Measurements from ENCODE around the gene CYTH1.

Gene CYTH1

GRCh38 chr17:78709751-78710181 lies 72.3 kb downstream of the CYTH1 start:
- no peak for DNase-seq

DNA sequence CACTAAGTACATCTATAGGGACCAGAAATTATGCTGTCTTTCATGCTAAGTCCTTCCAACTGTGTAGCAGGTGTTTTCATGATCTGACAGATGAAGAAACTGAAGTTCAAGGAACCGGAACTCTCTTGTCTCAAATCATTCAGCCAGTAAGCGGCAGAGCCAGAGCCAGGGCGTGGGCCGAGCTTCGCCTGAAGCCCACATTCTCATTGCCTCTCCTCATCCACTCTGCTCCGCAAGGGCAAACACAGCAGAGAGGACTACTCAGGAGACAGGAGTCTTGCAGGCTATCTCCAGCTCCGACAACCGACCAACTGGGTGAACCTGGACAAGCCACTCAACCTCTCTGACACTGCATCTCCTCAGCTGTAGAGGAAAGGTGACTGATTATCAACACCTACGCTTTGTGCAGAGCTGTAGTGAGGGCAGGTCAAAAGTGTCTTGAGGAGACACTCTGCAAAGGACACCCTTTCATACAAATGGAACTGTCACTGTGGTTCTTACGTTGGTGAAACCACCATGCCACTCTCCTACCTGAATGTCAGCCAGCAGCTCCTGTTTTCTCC lies 72.9 kb downstream of the CYTH1 start:
- no peak for DNase-seq

DNA sequence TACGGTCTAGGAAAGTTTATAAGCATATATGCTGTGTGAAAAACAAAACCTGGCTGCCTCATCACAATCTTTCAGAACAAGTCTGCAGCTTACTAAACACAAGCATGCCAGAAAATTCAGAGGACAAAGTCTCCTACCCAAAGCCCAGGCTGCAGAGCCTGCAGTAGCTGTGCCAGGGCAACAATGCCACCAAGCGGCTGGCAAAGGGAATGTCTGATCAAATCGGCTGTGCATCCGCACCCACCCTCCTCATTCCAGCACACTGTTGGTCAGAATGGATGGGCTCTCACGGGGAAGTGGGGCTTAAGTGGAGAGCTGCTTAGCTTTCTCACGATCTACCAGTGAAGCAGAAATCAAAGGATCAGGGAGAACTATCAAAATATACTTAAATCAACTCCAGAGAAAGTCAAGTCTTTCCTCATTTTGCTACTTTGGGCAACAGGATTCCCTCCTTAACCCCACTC lies 73.5 kb downstream of the CYTH1 start:
- peak; percentile 60 for DNase-seq

DNA sequence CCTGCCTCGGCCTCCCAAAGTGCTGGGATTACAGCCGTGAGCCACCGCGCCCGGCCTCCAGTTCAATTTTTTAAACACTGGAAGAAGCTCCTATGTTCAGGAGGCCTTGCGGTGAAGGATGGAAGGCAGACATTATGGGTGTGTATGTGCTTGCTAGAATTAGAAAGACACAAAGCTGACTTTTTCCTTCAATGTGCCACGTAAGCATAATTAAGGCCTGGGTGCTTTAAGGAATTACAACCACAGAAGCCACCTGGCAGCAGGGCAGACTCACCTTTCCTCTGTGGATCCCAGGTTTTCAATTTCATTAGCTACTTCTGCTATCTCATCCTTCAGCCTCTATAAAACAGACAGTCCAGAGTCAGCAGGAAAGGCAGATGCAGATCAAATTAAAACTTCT lies 74.2 kb downstream of the CYTH1 start:
- no peak for DNase-seq

DNA sequence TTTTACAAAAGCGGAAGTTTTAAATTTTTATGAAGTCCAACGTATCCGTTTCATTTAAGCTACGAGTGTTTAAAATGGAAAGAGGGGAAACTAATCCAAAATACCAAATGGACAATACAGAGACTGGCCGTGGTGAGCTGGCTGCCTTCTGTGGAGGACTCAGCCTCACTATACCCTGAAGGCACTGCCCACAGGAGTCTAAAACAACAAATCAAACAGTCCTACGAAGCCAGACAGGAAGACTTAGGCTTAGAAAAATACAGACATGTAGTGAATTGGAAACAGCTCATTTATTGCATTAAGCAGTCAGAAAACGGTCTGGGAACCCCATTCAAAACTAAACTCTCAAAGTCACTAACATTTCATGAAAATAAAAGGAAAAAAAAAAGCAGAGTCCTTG lies 75.1 kb downstream of the CYTH1 start:
- DNase-seq, result no peak

- no peak for DNase-seq
These were observed 75.7 kb downstream of the CYTH1 start for GRCh38 chr17:78706271-78706915.

GRCh38 chr17:78705071-78705470 lies 77.0 kb downstream of the CYTH1 start:
- no peak for DNase-seq

DNA sequence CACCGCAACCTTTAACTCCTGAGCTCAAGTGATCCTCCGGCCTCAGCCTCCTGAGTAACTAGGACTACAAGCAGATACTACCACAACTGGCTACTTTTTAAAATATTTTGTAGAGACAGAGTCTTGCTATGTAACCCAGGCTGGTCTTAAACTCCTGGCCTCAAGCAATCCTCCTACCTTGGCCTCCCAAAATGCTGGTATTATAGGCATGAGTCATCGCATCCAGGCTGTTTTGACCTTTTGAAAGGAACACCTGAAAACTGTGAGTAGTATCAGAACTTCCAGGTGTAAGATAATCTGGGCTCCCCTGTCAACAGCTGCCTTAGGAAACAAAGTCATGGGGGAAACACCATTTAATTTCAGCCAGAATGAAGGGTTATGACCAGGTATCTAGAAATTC lies 77.5 kb downstream of the CYTH1 start:
- DNase-seq, result no peak

DNA sequence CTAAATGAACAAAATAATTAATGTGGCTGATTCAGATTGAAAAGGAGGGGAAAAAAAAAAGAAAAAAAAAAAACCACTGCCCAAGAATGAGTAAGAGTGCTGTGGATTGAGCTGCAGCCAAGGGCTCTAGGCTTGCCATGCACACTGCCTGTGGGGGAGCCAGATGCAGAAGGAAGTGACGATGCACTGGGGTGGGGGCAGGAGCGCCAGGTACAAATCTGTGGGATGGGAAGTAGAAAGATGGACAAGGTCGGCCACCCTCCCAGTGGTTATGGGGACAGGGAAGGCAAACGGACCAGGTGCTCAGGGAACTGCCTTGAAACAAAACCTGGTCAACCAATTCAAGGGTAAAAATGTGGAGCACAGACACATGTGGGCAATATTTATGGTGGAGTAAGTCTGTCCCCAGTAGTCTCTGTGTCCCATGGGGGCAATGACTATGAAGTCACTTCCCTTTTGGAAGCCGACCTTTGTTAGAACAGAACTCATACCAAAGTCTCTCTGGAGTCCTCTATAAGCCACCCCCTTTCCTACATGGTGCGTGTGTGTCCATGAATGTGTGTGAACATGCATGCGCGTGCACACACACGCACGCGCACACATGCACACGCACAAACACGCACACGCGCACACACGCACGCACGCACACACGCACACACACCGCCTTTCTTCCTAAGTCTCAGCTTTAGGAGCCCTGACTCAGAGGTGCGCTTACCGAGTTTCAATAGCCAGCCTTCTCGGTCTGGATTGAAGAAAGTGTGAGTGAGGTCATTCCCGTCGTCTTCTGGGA lies 84.3 kb downstream of the CYTH1 start:
- no peak for DNase-seq

GRCh38 chr17:78697122-78697521 lies 85.0 kb downstream of the CYTH1 start:
- DNase-seq, result no peak

GRCh38 chr17:78696016-78696982 lies 85.8 kb downstream of the CYTH1 start:
- no peak for DNase-seq

DNA sequence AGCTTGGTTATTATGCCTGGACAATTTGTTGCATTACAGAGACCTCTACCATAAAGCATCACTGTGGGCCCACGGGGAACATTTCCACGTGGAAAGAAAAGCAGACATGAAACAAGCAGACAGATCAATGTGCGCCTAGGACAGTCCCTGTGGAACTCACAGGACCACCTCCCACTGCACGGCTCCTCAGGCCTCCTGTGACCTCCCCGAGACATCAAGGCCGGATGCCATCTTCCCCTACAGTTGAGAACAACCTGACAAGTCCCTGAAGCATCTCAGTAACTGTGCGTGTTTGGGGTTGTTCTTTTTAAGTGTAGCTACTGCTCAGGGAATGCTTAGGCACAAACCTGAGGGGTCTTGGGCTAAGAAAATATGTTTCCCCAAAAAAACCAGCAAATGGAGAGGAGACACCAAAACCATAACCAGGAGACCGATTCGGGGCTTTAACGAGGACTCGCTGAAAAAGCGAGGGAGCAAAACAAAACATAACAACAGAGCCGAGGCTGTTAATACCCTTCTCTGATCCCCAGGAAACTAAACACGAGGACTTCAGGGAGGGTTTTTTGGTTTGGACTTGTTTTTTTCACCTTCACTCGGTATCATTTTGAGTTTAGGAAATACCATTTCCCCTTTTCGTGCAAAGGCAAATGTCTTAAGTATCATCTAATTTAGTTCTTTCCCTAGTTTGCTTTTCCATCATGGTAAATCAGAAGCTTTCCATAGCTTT lies 87.1 kb downstream of the CYTH1 start:
- no peak for DNase-seq

- no peak for DNase-seq
These were observed 88.6 kb downstream of the CYTH1 start for GRCh38 chr17:78693346-78694083.

GRCh38 chr17:78692460-78693010 lies 89.5 kb downstream of the CYTH1 start:
- DNase-seq, result no peak

DNA sequence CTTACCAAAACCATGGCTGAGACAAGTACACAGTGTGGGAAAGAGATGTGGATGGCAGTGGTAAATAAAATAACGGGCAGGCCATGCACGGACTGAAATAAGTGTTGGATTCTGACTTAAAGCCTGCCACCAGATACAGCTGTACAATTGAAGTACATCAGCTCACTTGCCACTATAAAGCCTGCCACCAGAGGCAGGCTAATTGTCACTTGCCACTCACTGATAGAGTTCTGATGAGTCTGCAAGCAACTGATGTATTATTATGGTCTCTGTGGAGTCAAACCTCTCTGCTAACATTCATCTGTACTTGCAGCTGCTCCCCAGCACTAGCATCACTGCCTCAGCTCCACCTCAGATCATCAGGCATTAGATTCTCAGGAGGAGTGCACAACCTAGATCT lies 93.0 kb downstream of the CYTH1 start:
- no peak for DNase-seq

DNA sequence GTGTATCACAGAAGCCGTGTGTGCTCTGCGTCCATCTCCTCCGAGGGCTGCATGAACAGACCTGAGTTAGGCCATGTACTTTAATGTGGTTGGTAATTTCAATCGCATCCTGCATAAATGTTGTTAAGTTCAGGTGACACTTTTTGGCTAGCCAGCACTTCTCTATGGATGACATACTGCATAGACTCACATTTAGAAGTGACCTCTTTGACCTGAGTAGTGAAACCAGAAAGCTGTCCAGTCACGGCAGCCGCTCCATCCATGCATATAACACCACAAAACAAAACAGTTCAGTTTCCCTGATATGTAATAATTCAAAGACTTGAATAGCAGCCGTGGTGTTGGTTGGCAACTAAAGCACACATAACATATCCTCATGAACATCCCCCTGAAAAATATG lies 94.1 kb downstream of the CYTH1 start:
- no peak for DNase-seq

DNA sequence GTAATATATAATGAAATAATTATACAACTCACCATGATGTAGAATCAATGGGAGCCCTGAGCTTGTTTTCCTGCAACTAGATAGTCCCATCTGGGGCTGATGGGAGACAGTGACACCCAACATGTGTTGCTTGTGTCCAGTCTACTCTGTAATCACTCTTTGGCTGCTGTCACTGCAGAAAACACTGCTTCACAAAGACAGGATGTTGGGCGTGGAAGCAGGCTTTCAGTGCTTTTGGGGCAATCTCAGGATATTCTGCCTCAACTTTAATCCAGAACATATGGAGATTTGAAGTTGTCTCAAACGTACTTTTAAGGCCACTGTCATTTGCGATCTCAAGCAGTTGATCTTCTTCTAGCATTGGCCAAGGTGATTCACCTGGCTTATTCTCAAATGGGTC lies 94.9 kb downstream of the CYTH1 start:
- DNase-seq, result no peak

DNA sequence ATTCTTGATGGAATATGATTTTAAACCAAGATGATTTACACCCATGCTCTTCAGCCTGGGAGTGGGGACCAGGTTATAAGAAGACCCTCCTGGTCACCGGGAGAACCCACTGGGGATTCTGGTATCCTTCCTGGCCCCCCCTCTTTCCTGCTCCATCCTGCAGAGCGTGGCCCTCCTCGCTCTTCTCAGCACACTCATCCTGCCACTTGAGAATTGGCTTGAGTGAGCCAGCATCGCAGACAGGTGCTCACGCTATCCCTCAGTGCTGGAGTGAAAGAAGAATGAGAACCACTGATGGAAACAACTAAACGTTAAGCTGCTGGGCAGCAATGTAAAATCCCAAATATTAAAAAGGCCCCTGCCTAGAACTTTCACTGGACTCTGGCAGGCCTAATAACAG lies 98.0 kb downstream of the CYTH1 start:
- peak; percentile 2 for DNase-seq

- no peak for DNase-seq
These were observed 98.6 kb downstream of the CYTH1 start for GRCh38 chr17:78683408-78683961.

DNA sequence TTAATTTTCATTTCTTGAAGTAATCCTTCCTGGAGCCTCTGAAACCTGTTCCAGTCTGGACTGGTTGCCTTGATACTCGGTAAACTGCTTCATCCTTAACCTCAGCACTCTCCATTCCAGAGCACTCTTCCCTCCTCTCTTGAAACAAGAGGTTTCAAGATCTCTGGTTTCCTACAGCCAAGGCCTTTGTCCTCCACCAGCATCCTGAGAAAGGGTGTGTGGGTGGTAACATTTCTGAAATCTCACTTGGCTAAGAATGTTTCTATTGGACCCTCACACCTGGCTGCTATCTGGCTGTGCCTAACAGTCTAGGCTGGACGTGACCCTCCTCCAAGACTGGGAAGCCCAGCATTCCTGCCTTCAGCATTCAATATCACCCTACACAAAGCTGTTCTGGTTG lies 99.7 kb downstream of the CYTH1 start:
- no peak for DNase-seq

DNA sequence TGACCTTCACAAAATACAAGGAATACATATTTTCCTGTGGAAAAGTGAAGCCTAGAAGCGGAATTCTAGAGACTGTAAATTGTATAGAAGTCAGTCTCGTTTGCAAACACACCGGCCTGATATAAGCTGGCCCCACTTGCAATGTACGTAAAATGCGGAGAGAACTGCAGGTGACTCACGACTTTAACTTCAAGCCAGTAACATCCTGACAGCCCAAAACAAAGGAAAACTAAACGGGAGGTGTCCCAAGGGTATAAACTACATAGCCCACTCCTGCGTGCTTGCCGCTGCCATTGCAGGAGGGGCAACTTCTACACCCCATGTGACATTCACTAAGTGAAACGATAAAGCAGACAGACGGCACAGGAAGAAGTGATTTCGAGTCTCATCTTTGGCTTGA lies 101.6 kb downstream of the CYTH1 start:
- DNase-seq, result no peak
